HK-2 (cell line): Measurements from ENCODE around the gene PRKCH.
"Not testable (repeated sequence)": the region's sequence is repeated elsewhere in the genome, so short reads cannot be mapped to it uniquely, and the experiment has no call there.

Source experiments
- DNase-seq: peaks from one replicate; pipeline ENCODE4 v3.0.0-alpha.2; 2018; ENCODE audit not compliant: unreplicated experiment

PRKCH gene

GRCh38 chr14:61308198-61308597 is 13.2 kb upstream of the PRKCH start:
- no peak for DNase-seq

- DNase-seq: not testable (repeated sequence)
Measured at GRCh38 chr14:61308701-61309100, 12.7 kb upstream of the PRKCH start.

- DNase-seq: no peak
Measured at GRCh38 chr14:61315313-61315712, 6.1 kb upstream of the PRKCH start.

GRCh38 chr14:61319086-61319485 is 2.3 kb upstream of the PRKCH start:
- no peak for DNase-seq

- DNase-seq: no peak
Measured at GRCh38 chr14:61319706-61320105, 1.7 kb upstream of the PRKCH start.

GRCh38 chr14:61320170-61320569 is 1.2 kb upstream of the PRKCH start:
- not testable (repeated sequence) for DNase-seq

GRCh38 chr14:61320806-61321384 is 484 bp upstream of the PRKCH start:
- no peak for DNase-seq

- DNase-seq: no peak
Measured at GRCh38 chr14:61322011-61322798, 826 bp downstream of the PRKCH start.

GRCh38 chr14:61322799-61323290 is 1.5 kb downstream of the PRKCH start:
- no peak for DNase-seq

- DNase-seq: no peak
Measured at GRCh38 chr14:61323970-61324369, 2.6 kb downstream of the PRKCH start.

GRCh38 chr14:61325166-61325565 is 3.8 kb downstream of the PRKCH start:
- DNase-seq: no peak

GRCh38 chr14:61326146-61326545 is 4.8 kb downstream of the PRKCH start:
- DNase-seq: no peak

GRCh38 chr14:61326847-61327246 is 5.5 kb downstream of the PRKCH start:
- no peak for DNase-seq

- DNase-seq: no peak
Measured at GRCh38 chr14:61328626-61329262, 7.4 kb downstream of the PRKCH start.

GRCh38 chr14:61329478-61330051 is 8.2 kb downstream of the PRKCH start:
- DNase-seq: no peak

- DNase-seq: no peak
Measured at GRCh38 chr14:61330511-61330910, 9.1 kb downstream of the PRKCH start.

GRCh38 chr14:61331992-61332657 is 10.7 kb downstream of the PRKCH start:
- no peak for DNase-seq

- no peak for DNase-seq
Measured at GRCh38 chr14:61332658-61333029, 11.3 kb downstream of the PRKCH start.

GRCh38 chr14:61333087-61333486 is 11.7 kb downstream of the PRKCH start:
- no peak for DNase-seq

GRCh38 chr14:61334197-61334701 is 12.9 kb downstream of the PRKCH start:
- DNase-seq: no peak

- no peak for DNase-seq
Measured at GRCh38 chr14:61335049-61335448, 13.7 kb downstream of the PRKCH start.
